Lower leg skin (tissue), 3 donors: ENCODE results near the gene FBLN2.

Experiments used
- CTCF ChIP-seq, 3 donors: fragments of 450-650 bp; IDR thresholded peaks; one replicate each; pipeline ENCODE4 v1.5.1; 2016; ENCODE audit warnings: antibody characterized with exemption in 3 of 3, mild to moderate bottlenecking in 3 of 3, moderate library complexity in 2 of 3
- POLR2A ChIP-seq, 2 donors: fragments of 450-650 bp; IDR thresholded peaks; one replicate each; pipeline ENCODE4 v1.6.1; 2016 to 2017; ENCODE audit warnings: antibody characterized with exemption in 2 of 2, mild to moderate bottlenecking in 1 of 2, moderate library complexity in 1 of 2

GRCh38 chr3:13684350-13684749, 135.4 kb downstream of the FBLN2 start:
- TF ChIP-seq POLR2A (IDR thresholded peaks at IDR 0.05) (no peak), CTCF (IDR thresholded peaks at IDR 0.05) (no peak)
